ENCODE data around the gene GGTLC1. TPM values are rescaled to one million over a fixed set of nuclear protein-coding genes. Genes with fewer than 3 reads are reported as not detected.

Gene GGTLC1
- total RNA-seq, 1 experiment from 2014 or later = not detected

DNA sequence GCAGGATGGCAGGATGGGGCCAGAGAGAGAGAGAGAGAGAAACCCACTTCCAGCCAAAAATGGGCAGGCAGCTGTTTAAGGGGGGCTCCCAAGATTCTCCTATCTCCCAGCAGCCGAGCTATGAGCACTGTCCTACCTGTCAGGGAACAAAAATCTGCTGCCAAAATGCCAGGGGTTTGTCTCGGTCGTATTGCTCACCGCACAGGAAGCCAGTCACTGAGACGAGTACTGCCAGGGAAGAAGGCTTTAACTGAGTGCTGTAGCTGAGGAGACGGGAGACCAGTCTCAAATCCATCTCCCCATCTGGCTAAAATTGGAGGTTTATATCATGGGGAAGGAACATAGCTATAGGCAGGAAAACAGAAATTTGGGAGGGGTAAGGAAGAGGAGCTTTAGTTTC is 22.3 kb downstream of the GGTLC1 start:
- ChIA-PET RAD21 (ENCODE audit: low non-redundant PET in 1 of 2, low total read pairs in 2 of 2, uncharacterized antibody in 2 of 2, unreplicated experiment in 2 of 2) (no interaction called here), POLR2A (no interaction called here), CTCF (no interaction called here)
- H3K27me3 ChIP-seq (ENCODE audit: insufficient read depth, low read length) = no peaks in the 10 kb centered on the region
- H3K4me1 ChIP-seq (ENCODE audit: control insufficient read depth in 1 of 2, insufficient read depth in 2 of 2, low read length in 2 of 2) = no peaks in the 10 kb centered on the region
- no peaks in the 10 kb centered on the region for H4K20me1 ChIP-seq (ENCODE audit: insufficient read depth)
- H3K9ac ChIP-seq (ENCODE audit: low read length) = no peak overlapping the region
- no peak overlapping the region for H3K4me3 ChIP-seq (replicated peaks in 1 of 2; ENCODE audit: low read depth in 1 of 2, low read length in 2 of 2)
- no peaks in the 10 kb centered on the region for H3K9me2 ChIP-seq (ENCODE audit: insufficient read depth)
- DNase-seq (ENCODE audit: low read depth, low spot score) (no peak), ATAC-seq (no peak)
- intact Hi-C loops (cut with micrococcal nuclease) = no loop called here
- peaks cover 5 to 7% of the 10 kb centered on the region in 2 experiments; a peak in 1 of 4 replicates for H3K9me3 ChIP-seq (ENCODE audit: control insufficient read depth in 1 of 2, insufficient read depth in 1 of 2, low read depth in 1 of 2, low read length in 2 of 2)
- no peak overlapping the region for H2AFZ ChIP-seq (ENCODE audit: low read depth, low read length, poor library complexity, severe bottlenecking)
- BruUV-seq (replicated peaks) = no TSS peak
- no peaks in the 10 kb centered on the region for H3K79me2 ChIP-seq (ENCODE audit: insufficient read depth, low read length)
- no peak overlapping the region for H3K27ac ChIP-seq (ENCODE audit: low read depth, low read length)
- no peak overlapping the region for H3K4me2 ChIP-seq (ENCODE audit: low read length)
- no peak for TF ChIP-seq CBX3 (IDR thresholded peaks at IDR 0.05; ENCODE audit: low read depth)
- no peak for TF ChIP-seq SP1 (IDR thresholded peaks at IDR 0.05; ENCODE audit: low read depth)
- no peak for TF ChIP-seq YY1 (IDR thresholded peaks at IDR 0.05; ENCODE audit: extremely low read depth, insufficient replicate concordance, low read depth, low read length)
- TF ChIP-seq REST (IDR thresholded peaks at IDR 0.05; ENCODE audit: low read depth) = no peak
- no peak for TF ChIP-seq RAD21 (IDR thresholded peaks at IDR 0.05; ENCODE audit: low read depth)
- no peak for TF ChIP-seq MAX (IDR thresholded peaks at IDR 0.05)
- no peak for TF ChIP-seq EZH2phosphoT487 (IDR thresholded peaks at IDR 0.05; ENCODE audit: borderline replicate concordance)
- TF ChIP-seq, protein P1, sequence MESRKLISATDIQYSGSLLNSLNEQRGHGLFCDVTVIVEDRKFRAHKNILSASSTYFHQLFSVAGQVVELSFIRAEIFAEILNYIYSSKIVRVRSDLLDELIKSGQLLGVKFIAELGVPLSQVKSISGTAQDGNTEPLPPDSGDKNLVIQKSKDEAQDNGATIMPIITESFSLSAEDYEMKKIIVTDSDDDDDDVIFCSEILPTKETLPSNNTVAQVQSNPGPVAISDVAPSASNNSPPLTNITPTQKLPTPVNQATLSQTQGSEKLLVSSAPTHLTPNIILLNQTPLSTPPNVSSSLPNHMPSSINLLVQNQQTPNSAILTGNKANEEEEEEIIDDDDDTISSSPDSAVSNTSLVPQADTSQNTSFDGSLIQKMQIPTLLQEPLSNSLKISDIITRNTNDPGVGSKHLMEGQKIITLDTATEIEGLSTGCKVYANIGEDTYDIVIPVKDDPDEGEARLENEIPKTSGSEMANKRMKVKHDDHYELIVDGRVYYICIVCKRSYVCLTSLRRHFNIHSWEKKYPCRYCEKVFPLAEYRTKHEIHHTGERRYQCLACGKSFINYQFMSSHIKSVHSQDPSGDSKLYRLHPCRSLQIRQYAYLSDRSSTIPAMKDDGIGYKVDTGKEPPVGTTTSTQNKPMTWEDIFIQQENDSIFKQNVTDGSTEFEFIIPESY (IDR thresholded peaks at IDR 0.05; ENCODE audit: extremely low read depth, insufficient replicate concordance, low read length) = no peak
- H3K36me3 ChIP-seq (ENCODE audit: control insufficient read depth in 1 of 2, insufficient read depth in 2 of 2, low read length in 2 of 2) = no peaks in the 10 kb centered on the region
